Stimulated activated CD4-positive, alpha-beta T cell treated with anti-CD3 and anti-CD28 coated beads, TNF-alpha, amount 100 ng/mL, for 4 hours (primary cell): Measurements from ENCODE around the gene MIEF1.
"Not testable (repeated sequence)": the region's sequence is repeated elsewhere in the genome, so short reads cannot be mapped to it uniquely, and the experiment has no call there.

Experiments used
- DNase-seq, 3 experiments: peaks; one replicate each; pipeline ENCODE4 v3.0.0-alpha.2; 2020; ENCODE audit warnings: low read depth in 3 of 3

Gene MIEF1

DNA sequence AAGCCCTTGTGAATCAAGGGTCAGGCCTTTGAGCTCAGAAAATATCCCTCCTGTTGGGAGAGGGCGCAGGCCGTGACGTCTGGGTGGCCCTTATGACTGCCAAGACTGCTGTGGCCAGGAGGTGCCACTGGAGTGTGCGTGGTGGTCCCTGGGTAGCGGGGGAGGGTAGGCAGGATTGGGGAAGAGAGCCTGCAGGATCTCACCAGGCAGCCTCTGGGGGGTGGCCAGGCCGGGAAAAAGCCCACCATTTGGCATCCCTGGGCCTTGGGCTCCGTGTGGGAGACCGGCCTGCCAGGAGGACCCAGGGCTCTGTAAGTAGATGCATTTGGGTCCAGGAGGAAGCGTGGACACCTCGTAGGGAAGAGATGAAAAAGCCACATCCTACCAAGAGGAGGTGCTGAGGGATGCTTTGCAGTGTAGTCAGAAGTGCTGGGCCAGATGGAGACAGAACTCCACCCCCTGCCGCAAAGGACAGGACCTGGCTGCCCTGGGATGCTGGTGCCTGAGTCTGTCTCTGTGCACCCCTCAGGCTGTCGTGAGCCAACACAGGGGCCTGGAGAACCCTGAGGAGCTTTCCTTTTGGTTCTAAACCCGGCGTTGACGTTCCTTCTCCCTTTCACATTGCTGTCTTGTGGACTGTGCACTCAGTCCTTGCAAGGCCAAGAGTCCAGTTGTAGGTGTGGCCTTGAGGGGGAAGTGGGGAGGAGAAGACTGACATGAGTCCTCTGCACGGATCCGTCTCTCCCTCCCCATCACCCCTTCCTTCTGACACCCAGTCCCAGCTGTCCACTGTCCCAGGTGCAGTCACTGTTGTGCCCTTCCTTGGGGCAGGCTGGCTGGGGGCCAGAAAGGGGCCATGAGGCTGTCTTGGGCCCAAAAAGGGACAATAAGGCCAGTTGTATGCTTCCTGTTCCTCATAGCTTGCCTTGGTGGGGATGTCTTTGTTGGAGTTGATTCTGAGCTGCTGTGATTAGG is 12.7 kb upstream of the MIEF1 start:
- DNase-seq = no peak

DNA sequence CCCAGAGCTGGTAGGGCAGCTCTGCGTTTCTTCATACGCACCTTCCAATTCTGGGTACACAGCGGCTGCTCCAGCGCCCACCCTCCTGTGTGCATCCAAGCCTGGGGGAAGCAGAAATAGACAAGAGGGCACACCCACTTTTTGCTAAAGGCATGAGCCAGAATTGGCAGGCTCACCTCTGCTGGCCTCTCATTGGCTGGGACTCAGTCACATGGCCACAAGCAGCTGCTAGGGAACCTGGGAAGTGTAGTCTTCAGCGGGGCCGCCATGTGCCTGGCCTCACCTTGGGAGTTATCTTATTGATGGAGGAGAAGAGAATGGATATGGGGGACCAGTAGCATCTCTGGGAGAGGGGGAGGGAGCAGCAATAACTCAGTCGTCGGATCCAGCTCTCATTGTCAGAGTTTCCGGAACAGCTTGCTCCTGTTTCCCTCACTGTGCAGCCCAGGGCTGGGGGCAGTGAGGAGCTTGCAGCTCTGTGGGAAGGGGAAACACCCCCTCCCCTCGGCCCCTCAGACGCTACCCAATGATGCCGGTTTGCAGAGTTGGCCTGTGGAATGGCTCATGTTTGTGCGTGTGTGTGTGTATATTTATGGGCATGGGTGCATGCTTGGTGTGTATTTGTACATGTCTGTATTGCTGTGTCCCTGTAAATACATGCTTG is 11.8 kb upstream of the MIEF1 start:
- DNase-seq = peak; percentile 48 to 68 (median 63)

DNA sequence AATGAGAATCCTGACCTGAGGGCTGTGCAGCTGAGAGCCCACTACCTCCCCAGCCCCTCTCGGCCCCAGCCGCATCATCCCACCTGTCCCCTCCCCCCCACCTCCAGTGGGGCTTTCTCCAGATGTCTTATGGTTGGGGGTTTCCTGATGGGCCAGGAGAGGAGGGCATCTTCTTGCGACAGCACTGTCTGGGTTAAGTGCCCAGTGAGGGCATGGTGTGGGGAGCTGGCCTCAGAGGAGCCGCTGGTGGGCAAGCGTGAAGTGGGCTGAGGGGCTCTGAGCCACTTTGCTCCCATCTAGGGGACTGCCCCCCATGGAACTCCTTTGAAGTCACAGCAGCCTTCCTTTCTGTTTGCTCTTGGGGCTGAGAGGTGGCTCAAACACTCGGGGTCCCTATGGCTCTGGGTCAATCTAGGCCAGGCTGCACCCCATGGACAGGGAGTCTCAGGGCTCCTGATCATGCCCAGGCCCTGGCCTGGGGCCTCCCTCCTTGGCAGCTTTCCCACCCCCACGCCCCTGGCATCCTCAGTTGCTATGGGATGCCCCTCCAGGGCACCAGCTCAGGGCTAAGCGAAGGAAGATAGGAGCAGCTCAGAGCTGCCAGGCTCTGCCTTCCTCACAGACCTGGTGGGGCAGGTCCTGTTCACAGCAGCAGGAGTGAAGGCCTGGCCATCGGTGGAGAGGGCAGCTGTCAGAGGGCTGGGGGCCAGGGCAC is 11.0 kb upstream of the MIEF1 start:
- no peak for DNase-seq

DNA sequence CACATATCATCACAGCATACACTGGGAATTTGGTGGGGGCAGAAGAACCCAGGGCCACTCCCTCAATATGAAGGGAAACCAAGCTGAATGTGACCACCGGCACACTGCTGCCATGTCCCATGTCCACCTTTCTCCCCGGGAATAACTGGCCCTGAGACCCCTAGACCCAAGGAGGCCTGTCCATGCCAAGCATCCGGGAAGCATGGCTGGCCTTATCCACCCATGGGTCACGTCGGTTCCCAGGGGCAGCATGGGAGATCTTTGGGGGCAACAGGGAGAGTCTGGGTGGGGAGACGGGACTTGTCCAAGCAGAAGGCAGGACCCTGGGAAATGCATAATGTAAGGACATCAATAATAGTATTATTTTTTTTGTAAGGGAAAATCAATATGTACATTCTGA is 10.4 kb upstream of the MIEF1 start:
- no peak for DNase-seq

DNA sequence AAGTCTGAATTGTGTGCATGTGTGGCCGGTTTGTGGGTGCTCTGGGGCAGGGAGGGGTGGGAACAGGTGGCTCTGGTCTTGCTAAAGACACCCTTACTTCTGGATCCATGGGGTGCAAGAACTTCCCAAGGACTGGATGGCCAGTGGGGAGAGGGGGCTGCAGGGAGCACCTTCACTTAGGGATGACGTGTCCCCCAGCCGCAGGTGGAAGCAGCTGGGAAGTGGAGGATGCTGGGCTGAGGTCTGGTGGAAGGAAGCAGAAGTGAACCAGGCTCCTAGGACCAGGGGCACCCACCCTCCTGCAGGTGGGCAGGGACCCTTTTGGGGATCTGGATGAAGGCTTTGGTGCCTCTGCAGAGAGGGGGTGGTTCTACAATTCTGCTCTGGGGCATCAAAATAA is 9.9 kb upstream of the MIEF1 start:
- no peak for DNase-seq

DNA sequence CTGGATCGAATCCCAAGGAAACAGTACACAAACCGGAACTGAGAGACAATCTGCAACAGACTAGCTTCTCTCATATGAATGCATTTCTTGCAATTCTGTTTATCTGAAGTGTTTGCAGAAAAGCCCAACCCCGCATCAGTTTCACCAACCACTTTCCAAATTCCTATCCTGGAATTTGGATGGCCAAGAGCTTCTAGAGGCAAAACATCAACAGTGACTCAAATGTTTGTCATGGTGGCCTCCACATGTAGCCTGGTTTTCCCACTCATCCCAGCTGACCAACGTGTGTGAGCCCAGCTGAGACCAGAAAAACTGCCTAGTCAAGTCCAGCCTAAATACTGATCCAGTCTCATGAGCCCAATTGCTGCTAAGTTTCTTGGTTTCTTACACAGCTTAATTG is 8.3 kb upstream of the MIEF1 start:
- no peak for DNase-seq

DNA sequence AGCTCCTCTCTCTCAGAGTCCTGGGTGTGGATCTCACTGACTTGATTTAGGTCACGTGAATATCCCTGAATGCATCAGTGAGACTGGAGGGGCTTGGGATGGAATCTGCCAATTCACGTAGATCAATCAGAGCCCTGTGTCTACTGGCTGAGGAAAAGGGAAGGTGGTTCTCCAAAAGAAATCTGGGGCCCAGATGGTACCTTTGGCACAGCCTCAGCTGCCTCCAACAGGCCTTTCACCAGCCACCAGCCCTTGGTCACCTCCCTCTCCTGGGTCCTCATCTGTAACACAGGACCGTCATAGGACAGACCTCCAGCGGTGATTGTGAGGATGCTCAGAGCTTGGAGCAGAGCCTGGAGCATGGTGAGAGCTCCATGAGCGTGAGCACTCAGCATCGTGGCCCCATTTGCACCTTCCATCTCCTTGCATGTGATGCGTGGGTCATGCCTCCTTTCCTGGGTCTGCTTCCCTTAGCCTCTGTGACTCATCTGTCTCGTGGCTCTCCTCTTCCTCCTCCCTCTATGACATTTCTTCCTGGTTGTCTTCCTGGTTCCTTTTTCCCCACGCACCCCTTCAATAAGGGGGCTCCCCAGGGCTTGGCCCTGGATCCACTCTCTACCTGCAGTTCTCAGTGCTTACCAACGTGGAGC is 7.5 kb upstream of the MIEF1 start:
- no peak for DNase-seq

DNA sequence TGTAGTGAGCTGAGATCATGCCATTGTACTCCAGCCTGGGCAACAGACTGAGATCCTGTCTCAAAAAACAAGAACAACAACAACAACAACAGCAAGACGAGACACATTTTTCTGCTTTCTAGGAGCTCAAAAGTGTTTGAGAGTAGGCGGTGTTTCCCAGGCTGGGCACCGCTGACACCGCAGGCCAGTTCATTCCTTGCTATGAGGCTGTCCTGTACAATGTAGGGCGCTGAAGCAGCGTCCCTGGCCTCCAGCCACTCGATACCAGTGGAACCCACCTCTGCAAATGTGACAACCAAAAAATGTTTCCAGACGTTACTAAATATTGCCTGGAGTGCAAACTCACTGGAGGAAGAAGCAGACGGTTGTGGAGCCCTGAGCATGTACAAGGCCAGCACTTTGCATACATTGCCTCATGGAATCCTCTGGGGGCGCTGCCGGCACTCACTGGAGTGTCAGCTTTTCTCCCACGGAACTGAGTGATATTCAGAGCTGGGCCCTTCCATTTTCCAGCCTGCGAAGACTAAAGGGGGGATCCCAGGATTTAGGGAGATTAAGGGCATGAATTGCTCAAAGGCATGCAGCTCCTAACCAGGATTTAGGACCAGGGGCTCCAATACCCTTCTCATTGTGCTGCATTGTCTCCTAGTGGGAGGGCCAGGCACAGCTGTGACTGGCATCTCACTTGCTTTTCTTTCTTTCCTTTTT is 5.8 kb upstream of the MIEF1 start:
- DNase-seq = peak; percentile 32 to 45 (median 43)

DNA sequence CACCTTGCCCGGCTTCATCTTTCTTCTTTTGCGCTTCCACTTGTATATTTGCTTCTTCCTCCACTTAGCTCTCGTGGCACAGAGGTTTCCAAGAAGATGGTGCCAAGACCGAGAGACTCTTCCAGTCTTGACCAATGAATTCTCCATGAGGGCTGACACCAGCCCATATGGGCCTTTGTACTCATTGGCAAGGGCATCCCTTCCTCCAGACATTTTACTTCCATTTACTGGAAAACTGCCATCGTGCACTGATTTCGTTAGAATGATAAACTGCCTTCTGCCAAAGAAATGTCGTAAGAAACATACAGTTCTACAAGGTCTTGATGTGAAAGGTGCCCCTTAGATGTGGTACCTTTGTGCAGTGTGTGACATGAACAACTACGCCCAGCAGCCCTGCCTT is 4.7 kb upstream of the MIEF1 start:
- no peak for DNase-seq

DNA sequence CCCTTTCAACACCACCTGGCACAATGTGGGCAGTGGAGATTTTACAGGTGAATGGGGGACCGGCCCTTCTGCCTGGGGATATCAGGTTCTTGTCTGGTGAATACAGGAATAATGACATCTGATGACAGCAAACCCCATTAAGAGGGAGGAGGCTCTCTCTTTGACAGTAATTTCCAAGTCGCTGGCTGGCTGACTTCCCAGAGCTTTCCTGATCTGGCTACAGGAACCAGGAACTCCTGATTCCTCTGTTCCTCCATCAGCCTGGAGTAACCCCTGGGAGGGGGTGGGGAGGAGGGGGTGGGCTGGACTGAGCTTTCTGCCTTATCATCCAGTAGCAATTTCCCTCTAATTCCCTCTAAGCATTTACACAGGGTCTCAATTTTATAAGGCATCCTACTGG is 3.7 kb upstream of the MIEF1 start:
- DNase-seq = no peak

DNA sequence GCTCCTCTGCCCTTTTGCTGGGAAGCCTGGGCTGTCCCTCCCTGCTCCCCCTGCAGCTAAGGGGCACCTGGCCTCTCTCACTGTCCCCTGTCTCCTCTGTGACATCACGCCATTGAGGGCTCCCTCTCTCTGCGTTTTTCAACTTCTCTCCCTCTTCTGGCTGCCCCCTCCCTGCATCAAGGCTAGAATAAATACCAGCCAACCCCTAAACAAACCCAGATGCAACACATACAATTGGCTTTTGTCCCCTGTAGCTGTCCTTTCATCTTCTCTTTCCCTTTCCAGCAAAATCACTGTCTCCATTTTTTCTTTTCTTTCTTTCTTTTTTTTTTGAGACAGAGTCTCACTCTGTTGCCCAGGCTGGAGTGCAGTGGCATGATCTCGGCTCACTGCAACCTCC is 3.3 kb upstream of the MIEF1 start:
- no peak for DNase-seq

DNA sequence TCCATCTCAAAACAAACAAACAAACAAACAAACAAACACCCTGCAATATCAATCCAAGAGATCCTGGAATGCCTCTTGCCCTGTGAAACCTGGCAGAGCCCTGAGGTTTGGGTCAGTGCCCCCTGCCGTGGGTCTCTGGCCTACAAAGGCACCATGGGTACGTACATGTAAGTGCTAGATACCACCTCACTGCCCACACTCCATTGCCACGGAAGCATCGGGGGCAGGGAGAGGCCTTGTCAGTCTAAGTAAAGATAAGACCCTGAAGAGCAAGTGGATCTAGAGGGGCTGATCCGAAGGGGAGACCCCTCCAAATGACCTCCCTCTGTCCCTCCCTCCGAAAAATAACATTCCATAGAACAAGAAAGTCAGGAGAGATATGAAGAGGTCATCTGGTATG is 2.0 kb upstream of the MIEF1 start:
- DNase-seq = no peak

DNA sequence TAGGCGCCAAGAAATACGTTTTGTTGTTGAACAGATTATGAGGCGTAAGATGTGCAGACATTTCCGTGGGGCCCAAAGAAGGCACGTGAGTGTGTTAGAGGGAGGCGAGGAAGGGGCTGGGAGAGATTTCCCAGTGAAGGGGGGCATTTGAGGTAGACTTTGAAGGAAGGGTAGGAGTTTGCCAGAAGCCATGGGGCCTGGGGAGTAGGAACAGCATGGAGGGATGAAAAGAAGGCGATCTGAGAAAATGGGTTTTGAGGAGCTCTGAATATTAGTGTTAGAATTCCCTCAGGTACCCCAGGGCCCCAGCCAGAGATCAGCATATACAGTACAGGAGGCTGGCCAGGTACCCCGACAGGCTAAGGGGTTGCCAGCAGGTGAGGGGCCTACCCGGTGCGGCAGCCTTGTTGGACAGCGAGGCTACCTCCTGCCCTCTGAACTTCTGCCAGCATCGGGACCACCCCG is 414 bp upstream of the MIEF1 start:
- no peak for DNase-seq

DNA sequence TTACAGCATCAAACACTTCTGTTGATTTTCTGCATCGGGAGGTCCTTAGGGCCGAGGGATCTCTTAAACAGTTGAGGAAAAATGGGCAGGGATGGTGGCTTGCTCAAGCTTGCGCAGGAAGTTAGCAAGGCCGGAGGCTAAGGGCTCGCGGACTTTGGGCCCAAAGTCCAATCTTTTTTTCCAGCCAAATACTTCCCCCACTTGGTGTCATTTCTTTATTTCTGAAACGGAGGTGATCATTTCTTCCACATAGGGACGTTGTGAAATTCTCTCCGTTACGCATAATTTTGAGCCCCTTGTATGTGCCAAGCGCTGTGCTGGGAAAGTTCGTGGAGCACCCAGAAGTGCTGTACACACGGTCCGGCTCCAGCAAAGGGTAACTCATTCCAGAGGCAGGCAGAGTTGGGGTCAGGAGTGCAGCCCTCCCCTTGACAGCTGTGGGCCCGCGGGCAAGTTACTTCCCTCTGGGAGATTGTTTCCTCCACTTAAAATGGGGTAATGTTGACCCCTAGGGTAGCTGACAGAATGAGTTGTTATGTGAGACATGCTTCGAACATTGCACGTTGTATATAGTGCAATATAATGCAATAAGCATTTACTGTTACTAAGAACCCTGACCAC is 809 bp downstream of the MIEF1 start:
- DNase-seq = no peak

DNA sequence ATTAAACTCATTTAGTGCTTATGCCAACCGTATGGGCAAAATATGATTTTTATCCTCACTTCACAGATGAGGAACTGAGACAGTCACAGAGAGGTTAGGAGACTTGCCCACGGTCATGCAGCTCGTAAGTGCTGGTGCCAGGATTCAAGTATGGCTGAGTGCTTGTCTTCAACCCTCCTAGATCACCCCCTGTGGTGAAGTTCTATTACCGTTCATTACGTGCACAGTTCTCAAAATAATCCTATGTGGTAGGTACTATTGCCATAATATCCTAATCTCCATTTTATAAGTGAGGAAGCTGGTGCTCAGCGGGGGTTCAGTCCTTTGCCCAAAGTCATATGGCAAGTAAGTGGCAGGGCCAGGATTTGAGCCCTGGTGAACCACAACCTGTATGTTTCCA is 1.5 kb downstream of the MIEF1 start:
- DNase-seq = no peak

DNA sequence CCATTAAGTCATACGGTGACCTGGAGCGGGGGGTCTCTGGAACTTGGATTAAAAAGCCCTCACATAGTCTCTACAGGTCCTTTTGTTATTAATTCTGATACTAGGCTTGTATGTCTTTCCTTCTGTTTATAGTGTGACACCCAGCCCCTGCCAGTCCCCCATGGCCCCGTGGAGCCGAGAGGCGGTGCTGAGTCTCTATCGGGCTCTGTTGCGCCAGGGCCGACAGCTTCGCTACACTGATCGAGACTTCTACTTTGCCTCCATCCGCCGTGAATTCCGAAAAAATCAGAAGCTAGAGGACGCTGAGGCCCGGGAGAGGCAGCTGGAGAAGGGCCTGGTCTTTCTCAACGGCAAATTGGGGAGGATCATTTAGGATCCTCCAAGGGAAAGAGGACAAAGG is 2.0 kb downstream of the MIEF1 start:
- no peak for DNase-seq

DNA sequence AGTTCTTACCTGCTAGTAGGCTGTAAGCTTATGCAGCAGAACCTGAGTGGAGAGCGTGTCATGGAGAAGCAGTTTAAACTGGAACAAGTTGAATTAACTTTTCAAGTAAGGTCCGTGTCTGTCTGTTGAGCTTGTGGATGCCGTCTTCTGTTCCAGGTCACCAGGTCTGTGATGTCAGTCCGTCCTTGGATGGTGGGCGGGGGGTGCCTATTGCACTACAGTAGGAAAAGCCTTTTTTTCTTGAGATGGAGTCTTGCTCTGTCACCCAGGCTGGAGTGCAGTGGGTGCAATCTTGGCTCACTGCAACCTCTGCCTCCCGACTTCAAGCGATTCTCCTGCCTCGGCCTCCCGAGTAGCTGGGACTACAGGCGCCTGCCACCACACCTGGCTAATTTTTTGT is 4.9 kb downstream of the MIEF1 start:
- DNase-seq = not testable (repeated sequence)

DNA sequence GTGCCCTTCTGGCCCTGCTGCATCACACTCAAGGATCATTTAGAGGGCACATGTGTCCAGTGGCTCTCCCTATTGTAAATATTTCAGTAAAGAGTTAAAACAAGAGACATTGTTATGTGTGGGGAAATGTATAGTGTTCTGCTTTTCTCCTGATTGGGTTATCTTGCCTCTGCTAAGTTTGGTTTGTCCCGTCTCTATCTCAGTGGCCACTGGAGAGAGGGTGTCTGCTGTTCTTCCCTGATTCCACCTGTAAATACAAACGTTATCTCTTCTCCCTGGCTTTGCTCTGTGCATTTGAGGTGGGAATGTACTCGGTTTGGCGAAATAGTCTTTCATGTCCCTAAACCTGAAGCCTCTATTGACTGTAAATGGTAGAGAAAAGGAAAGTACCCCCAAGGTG is 6.3 kb downstream of the MIEF1 start:
- no peak for DNase-seq

DNA sequence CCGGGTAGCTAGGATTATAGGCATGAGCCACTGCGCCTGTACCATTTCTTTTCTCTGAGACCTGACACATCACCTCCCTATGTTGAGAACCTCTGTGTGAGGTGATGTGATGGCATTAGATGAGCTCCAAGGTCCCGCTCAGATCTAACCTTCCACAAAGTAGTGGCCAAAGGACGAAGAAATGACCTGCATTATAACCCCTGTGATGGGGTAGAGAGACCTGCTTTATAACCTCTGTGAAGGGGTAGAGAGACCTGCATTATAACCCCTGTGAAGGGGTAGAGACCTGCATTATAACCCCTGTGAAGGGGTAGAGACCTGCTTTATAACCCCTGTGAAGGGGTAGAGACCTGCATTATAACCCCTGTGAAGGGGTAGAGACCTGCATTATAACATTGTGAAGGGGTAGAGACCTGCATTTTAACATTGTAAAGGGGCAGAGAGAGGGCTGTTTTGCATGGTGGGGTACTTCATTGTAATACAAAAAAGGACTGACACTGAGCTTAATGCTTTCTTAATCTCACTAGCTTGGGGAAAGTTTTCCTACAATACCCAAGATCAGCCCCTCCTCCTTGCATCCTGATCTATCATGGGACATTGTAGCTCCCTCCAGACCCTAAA is 8.5 kb downstream of the MIEF1 start:
- DNase-seq = no peak

DNA sequence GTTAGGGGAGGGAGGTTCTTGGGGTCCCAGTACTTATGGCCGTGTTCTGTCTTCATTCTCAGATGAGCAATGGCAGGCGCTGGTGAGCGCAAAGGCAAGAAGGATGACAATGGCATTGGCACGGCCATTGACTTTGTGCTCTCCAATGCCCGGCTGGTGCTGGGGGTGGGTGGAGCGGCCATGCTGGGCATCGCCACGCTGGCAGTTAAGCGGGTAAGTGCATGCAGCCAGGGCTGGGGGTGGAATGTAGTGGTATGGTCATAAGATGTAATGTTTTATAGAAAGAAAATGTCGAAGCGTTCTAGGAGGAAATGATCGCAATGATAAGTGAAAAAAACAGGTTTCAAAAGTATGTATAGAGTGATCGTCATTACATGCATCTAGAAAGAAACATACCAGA is 9.1 kb downstream of the MIEF1 start:
- DNase-seq = no peak
